ENCODE measurements around the gene TDRD3.

GRCh38 chr13:60412909-60413616 lies 16.0 kb downstream of the TDRD3 start:
- TF ChIP-seq CTCF (conservative IDR thresholded peaks at IDR 0.05; ENCODE audit: low read depth, low read length) (no peak), EZH2phosphoT487 (IDR thresholded peaks at IDR 0.05; ENCODE audit: borderline replicate concordance, low read length) (no peak), EZH2 (IDR thresholded peaks at IDR 0.05; ENCODE audit: low read length, unreplicated experiment) (no peak)
